Stimulated activated CD4-positive, alpha-beta T cell treated with anti-CD3 and anti-CD28 coated beads, Interleukin-12 subunit alpha, Interleukin-12 subunit beta, amount 100 ng/mL, for 48 hours (primary cell): ENCODE data around the gene RAD51B.
"Not testable (repeated sequence)": the region's sequence is repeated elsewhere in the genome, so short reads cannot be mapped to it uniquely, and the experiment has no call there.

Experiments used
- DNase-seq, 3 donors: peaks; one replicate each; pipeline ENCODE4 v3.0.0-alpha.2; 2020; ENCODE audit warnings: low read depth in 2 of 3, low spot score in 1 of 3

RAD51B gene

GRCh38 chr14:68109132-68109900 lies 289.7 kb downstream of the RAD51B start:
- no peak for DNase-seq

- DNase-seq = no peak
These were observed 291.7 kb downstream of the RAD51B start for GRCh38 chr14:68111097-68111852.

- no peak for DNase-seq
These were observed 292.3 kb downstream of the RAD51B start for GRCh38 chr14:68111853-68112270.

- no peak for DNase-seq
These were observed 292.9 kb downstream of the RAD51B start for GRCh38 chr14:68112442-68112841.

- no peak for DNase-seq
These were observed 293.9 kb downstream of the RAD51B start for GRCh38 chr14:68113343-68113930.

- DNase-seq = not testable (repeated sequence)
These were observed 296.4 kb downstream of the RAD51B start for GRCh38 chr14:68115952-68116351.

- no peak for DNase-seq
These were observed 303.1 kb downstream of the RAD51B start for GRCh38 chr14:68122651-68123050.

GRCh38 chr14:68124050-68124449 lies 304.5 kb downstream of the RAD51B start:
- no peak for DNase-seq

GRCh38 chr14:68124979-68125731 lies 305.6 kb downstream of the RAD51B start:
- no peak for DNase-seq

- no peak for DNase-seq
These were observed 307.6 kb downstream of the RAD51B start for GRCh38 chr14:68127166-68127565.

- no peak for DNase-seq
These were observed 312.3 kb downstream of the RAD51B start for GRCh38 chr14:68131907-68132306.

GRCh38 chr14:68132563-68133121 lies 313.1 kb downstream of the RAD51B start:
- DNase-seq = no peak

- no peak for DNase-seq
These were observed 314.3 kb downstream of the RAD51B start for GRCh38 chr14:68133856-68134255.

- no peak for DNase-seq
These were observed 315.4 kb downstream of the RAD51B start for GRCh38 chr14:68135028-68135427.

- DNase-seq = no peak
These were observed 316.0 kb downstream of the RAD51B start for GRCh38 chr14:68135566-68135965.

GRCh38 chr14:68137704-68138619 lies 318.4 kb downstream of the RAD51B start:
- no peak for DNase-seq

- DNase-seq = no peak
These were observed 320.0 kb downstream of the RAD51B start for GRCh38 chr14:68139431-68140075.

- no peak for DNase-seq
These were observed 320.6 kb downstream of the RAD51B start for GRCh38 chr14:68140076-68140741.

GRCh38 chr14:68140806-68141205 lies 321.2 kb downstream of the RAD51B start:
- no peak for DNase-seq
